AG04450 (cell line): ENCODE data around the gene DCTN3. TPM values are rescaled to one million over a fixed set of nuclear protein-coding genes. Genes with fewer than 3 reads are reported as not detected.

Experiments used
- CTCF ChIA-PET: fragments of 300-600, 350-600 bp; formaldehyde crosslinking; extraction: SDS; loops from one replicate; lab custom pipeline; 2022; ENCODE audit warnings: antibody characterized with exemption, inconsistent platforms; lab: Charles Lee
- POLR2A ChIA-PET: fragments of 350-600 bp; formaldehyde crosslinking; extraction: SDS; loops from one replicate; lab custom pipeline; 2021; ENCODE audit warnings: antibody characterized with exemption, inconsistent platforms; lab: Yijun Ruan, JAX
- DNase-seq: peaks from one replicate; pipeline ENCODE4 v3.0.0-alpha.2; 2011; ENCODE audit warnings: low read depth, low spot score
- H3K27ac ChIP-seq: one replicate; pipeline ENCODE4 v1.5.1; 2012; ENCODE audit warnings: low read depth, low read length, control low read depth
- H3K27me3 ChIP-seq: one replicate; pipeline ENCODE4 v1.6.0; 2012; ENCODE audit warnings: low read length; ENCODE audit not compliant: control insufficient read depth, insufficient read depth
- H3K4me3 ChIP-seq: 2 replicates; pipeline ENCODE4 v1.5.1; 2011; ENCODE audit warnings: mild to moderate bottlenecking, low read depth, low read length, control low read depth
- H3K9me3 ChIP-seq: 2 replicates; pipeline ENCODE4 v1.5.1; 2012; ENCODE audit warnings: low read length; ENCODE audit not compliant: control insufficient read depth, insufficient read depth
- polyA plus RNA-seq: library from polyadenylated mRNA; depleted of rRNA; stranded (reverse); fragments of >200 nt; gene quantifications from 2 replicates; pipeline ENCODE4 v1.2.3, GENCODE V29; 2011
- TF ChIP-seq, protein P1 (sequence below): IDR thresholded peaks from 2 replicates; pipeline ENCODE4 v1.5.1; 2011; ENCODE audit warnings: low read depth, low read length, control low read depth, inconsistent platforms

The DCTN3 gene
- polyA plus RNA-seq, 1 experiment = 97.6 TPM

GRCh38 chr9:34571481-34571810, 48.8 kb downstream of the DCTN3 start:
- H3K27me3 ChIP-seq = peaks cover 87% of the 10 kb centered on the region
- CTCF ChIA-PET = interaction anchor here (1.3 kb wide), 1 partner anchor 20 kb away, joined by 3 read pairs; no protein-coding TSS in a partner anchor
- no peak overlapping the region for H3K4me3 ChIP-seq
- no peak for DNase-seq
- TF ChIP-seq, protein P1, sequence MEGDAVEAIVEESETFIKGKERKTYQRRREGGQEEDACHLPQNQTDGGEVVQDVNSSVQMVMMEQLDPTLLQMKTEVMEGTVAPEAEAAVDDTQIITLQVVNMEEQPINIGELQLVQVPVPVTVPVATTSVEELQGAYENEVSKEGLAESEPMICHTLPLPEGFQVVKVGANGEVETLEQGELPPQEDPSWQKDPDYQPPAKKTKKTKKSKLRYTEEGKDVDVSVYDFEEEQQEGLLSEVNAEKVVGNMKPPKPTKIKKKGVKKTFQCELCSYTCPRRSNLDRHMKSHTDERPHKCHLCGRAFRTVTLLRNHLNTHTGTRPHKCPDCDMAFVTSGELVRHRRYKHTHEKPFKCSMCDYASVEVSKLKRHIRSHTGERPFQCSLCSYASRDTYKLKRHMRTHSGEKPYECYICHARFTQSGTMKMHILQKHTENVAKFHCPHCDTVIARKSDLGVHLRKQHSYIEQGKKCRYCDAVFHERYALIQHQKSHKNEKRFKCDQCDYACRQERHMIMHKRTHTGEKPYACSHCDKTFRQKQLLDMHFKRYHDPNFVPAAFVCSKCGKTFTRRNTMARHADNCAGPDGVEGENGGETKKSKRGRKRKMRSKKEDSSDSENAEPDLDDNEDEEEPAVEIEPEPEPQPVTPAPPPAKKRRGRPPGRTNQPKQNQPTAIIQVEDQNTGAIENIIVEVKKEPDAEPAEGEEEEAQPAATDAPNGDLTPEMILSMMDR = no peak
- no peak overlapping the region for H3K27ac ChIP-seq
- POLR2A ChIA-PET = no interaction called here
- H3K9me3 ChIP-seq = no peaks in the 10 kb centered on the region; the same call in 1 of the 2 replicates

DNA sequence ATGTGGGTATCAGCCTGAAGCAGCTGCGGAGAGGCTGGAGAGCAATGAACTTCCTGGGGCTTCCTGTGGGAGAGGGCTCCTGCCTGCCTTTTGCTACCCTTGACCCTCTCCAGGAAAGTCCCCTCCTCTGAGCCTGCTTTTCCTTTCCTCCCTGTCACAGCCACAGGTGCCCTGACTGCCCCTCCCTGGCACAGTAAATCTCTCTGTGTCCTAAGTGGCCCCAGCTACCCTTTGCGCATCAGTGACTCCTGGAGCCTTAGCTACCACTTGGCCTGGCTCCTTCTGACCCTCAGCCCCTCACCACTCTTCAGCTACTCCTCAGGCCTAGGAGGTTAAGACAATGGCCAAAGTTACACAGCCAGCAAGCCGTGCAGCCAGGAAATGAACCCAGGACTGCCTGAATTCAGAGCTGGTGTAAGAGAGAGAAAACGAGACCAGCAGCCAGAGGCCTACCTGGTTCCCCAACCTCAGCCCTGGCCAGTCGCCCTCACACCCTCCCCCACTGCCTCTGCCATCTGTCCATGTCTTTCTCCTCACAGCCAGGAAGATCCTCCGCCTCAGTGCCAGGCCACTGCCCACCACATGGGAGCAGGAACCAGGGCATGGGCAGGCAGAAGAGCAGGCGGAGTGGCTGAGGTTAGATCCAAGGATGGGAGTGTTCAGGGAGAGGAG, 49.4 kb downstream of the DCTN3 start:
- TF ChIP-seq, protein P1 = no peak
- Histone ChIP-seq H3K4me3 (no peak overlapping the region), H3K9me3 (no peaks in the 10 kb centered on the region; the same call in 1 of the 2 replicates), H3K27ac (no peak overlapping the region), H3K27me3 (peaks cover 87% of the 10 kb centered on the region)
- no peak for DNase-seq
- ChIA-PET CTCF (interaction anchor here (1.1 to 1.3 kb wide), 2 partner anchors 20 to 167 kb away, joined by 3 to 4 read pairs; no protein-coding TSS in a partner anchor), POLR2A (no interaction called here)

GRCh38 chr9:34570376-34570775, 49.9 kb downstream of the DCTN3 start:
- ChIA-PET POLR2A (no interaction called here), CTCF (interaction anchor here (1.1 to 1.3 kb wide), 2 partner anchors 21 to 167 kb away, joined by 3 to 4 read pairs; no protein-coding TSS in a partner anchor)
- Histone ChIP-seq H3K9me3 (no peaks in the 10 kb centered on the region; the same call in 1 of the 2 replicates), H3K27ac (no peak overlapping the region), H3K4me3 (no peak overlapping the region), H3K27me3 (peaks cover 86% of the 10 kb centered on the region)
- TF ChIP-seq, protein P1 = no peak
- no peak for DNase-seq

- DNase-seq = no peak
- ChIA-PET POLR2A (no interaction called here), CTCF (no interaction called here)
- no peak overlapping the region for H3K27ac ChIP-seq
- TF ChIP-seq, protein P1 = no peak
- H3K4me3 ChIP-seq = no peak overlapping the region
- peaks cover 76% of the 10 kb centered on the region for H3K27me3 ChIP-seq
- no peaks in the 10 kb centered on the region; the same call in 1 of the 2 replicates for H3K9me3 ChIP-seq
Measured at GRCh38 chr9:34568774-34569173, 51.5 kb downstream of the DCTN3 start.

GRCh38 chr9:34568133-34568532, 52.2 kb downstream of the DCTN3 start:
- Histone ChIP-seq H3K27ac (no peak overlapping the region), H3K9me3 (no peaks in the 10 kb centered on the region; the same call in 1 of the 2 replicates), H3K4me3 (no peak overlapping the region), H3K27me3 (peaks cover 70% of the 10 kb centered on the region)
- ChIA-PET POLR2A (no interaction called here), CTCF (interaction anchor here (1.0 kb wide), 1 partner anchor 23 kb away, joined by 4 read pairs; no protein-coding TSS in a partner anchor)
- TF ChIP-seq, protein P1 = no peak
- DNase-seq = no peak
